GM23338 (cell line): ENCODE results near the gene CELF2.

ENCODE experiments used
- CTCF ChIP-seq, 2 experiments: fragments of 200-600 bp in 1 of 2; sonication (generic) in 1 of 2; conservative IDR thresholded peaks; 2 replicates each; pipeline versions ENCODE4 v1.5.1 to v1.6.1; 2016 to 2017; ENCODE audit warnings: antibody characterized with exemption in 2 of 2, low read depth in 2 of 2, mild to moderate bottlenecking in 2 of 2, moderate library complexity in 1 of 2
- EZH2 ChIP-seq: fragments of 200-600 bp; sonication (generic); IDR thresholded peaks from one replicate; pipeline ENCODE4 v1.8.0; 2017; ENCODE audit warnings: antibody characterized with exemption, mild to moderate bottlenecking, low read depth; ENCODE audit not compliant: unreplicated experiment
- REST ChIP-seq: IDR thresholded peaks from one replicate; pipeline ENCODE4 v1.6.1; 2018; ENCODE audit warnings: antibody characterized with exemption; ENCODE audit not compliant: unreplicated experiment

DNA sequence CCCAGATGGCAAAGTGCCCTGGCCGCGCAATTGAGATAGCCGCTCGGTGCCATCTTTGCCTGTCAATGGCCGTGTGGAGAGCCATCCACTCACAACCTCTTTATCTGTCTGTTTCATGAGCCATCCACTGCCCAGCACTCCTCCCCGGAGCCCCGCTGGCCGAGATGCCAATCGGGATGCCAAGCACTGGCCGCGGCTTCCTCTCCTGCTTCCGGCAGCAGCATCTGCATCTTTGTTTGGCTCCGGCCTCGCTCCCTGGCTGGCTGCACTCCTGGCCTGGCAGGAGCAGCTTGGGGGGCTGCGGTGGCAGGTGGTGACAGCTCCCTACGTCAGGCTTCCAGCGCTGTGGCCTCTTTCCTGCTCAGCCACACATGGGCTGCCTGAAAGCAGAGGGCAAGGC lies 362.1 kb downstream of the CELF2 start:
- TF ChIP-seq EZH2, result no peak
- no peak for TF ChIP-seq CTCF (conservative IDR thresholded peaks at IDR 0.05; ENCODE audit: low read depth in 2 of 2)
- no peak for TF ChIP-seq REST
